ENCODE measurements around the gene RRBP1.

The RRBP1 gene

GRCh38 chr20:17688965-17689364 is 6.9 kb upstream of the RRBP1 start:
- H3K27ac Mint-ChIP-seq: peak overlapping the region in 1 of 3 experiments; percentile 22
- peaks cover 7% of the 10 kb centered on the region for H3K4me1 Mint-ChIP-seq
- H3K36me3 Mint-ChIP-seq (ENCODE audit: low read depth): no peaks in the 10 kb centered on the region
- TF ChIP-seq CTCF (IDR thresholded peaks at IDR 0.05; ENCODE audit: unreplicated experiment in 3 of 3): no peak
- H3K9me3 Mint-ChIP-seq: peaks cover 14% of the 10 kb centered on the region
- H3K4me3 Mint-ChIP-seq: no peak overlapping the region
- peaks cover 14% of the 10 kb centered on the region for H3K27me3 Mint-ChIP-seq (ENCODE audit: low read depth)

DNA sequence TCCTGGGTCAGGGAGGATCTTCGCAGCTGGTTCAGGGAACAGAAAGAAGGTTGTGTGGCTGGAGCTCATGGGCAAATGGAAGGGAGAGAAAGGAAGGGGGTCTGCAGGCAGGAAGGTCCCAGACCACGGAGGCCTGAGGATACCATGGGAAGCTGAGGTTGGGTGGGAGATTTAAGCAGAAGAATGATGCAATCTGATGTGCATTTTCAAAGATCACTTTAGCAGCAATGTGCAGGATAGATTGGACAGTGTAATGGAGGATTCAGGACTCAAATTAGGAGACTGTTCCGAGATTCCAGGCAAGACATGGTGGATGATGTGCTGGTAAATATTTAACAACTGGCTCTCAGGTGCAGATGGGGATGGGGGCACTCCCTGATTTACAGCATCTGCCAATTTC is 5.8 kb upstream of the RRBP1 start:
- Mint-ChIP-seq H3K27me3 (ENCODE audit: low read depth) (peaks cover 12% of the 10 kb centered on the region), H3K36me3 (ENCODE audit: low read depth) (no peaks in the 10 kb centered on the region), H3K9me3 (peaks cover 14% of the 10 kb centered on the region), H3K27ac (no peak overlapping the region), H3K4me3 (no peak overlapping the region), H3K4me1 (peaks cover 7% of the 10 kb centered on the region)
- no peak for TF ChIP-seq CTCF (IDR thresholded peaks at IDR 0.05; ENCODE audit: unreplicated experiment in 3 of 3)

DNA sequence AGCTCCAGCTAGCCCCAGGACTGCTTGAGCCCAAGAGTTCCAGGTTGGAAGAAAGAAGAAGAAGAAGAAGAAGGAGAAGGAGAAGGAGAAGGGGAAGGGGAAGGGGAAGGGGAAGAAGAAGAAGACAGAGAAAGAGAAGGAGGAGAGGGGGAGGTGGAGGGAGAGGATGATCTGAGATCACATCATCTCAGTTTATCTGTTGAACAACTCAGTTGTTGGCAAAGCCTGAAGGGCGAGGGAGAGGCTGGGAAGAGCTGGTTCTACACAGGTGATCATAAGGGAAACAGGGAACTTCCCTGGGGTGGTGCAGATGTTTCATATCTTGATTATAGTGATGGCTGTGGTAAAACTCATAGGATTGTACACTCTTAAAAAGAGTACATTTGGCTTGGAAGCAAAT is 3.1 kb upstream of the RRBP1 start:
- H3K9me3 Mint-ChIP-seq: peaks cover 12% of the 10 kb centered on the region
- H3K4me3 Mint-ChIP-seq: peak overlapping the region in 1 of 3 experiments; percentile 20
- H3K4me1 Mint-ChIP-seq: peaks cover 13% of the 10 kb centered on the region
- no peak for TF ChIP-seq CTCF (IDR thresholded peaks at IDR 0.05; ENCODE audit: unreplicated experiment in 3 of 3)
- peaks cover 9% of the 10 kb centered on the region for H3K27me3 Mint-ChIP-seq (ENCODE audit: low read depth)
- no peaks in the 10 kb centered on the region for H3K36me3 Mint-ChIP-seq (ENCODE audit: low read depth)
- no peak overlapping the region for H3K27ac Mint-ChIP-seq

DNA sequence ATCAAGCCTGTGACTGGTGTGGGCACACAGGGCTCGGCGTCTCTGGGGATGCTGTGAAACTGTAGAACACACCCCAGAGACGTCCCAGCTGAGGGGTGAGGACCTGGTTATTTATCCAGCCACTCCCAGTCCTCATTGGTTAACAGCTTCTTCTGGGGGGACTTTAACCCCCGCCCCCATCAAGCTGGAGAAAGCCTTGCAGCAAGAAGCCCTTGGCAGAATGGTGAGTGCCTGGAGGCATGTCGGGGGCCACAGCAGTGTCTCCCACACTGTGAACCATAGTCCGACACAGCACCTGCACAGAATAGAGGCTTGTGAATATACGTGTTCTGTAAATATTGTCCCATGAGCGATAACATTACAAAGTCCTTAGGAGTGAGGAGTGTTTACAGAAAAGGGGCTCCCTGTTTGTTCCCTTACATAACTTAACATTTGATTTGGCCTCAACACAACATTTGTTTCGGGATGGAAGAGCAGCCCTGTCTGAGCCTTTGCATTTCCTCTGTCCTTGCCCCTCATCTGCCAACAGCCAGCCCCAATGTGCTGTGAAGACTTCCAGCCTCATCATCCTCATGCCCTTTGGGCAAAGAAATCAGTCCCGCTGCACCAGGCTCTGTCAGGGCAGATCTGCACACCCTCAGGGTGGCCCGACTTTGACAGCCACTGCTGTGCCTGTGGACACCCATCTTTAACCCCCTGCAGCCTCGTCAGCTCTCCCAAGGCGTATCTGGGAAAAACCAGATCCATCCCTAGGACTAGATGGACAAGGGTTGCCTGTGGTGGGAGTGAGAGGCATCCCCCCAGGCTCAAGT is 2.2 kb upstream of the RRBP1 start:
- Mint-ChIP-seq H3K4me1 (peaks cover 22% of the 10 kb centered on the region), H3K36me3 (ENCODE audit: low read depth) (peaks cover 6% of the 10 kb centered on the region), H3K4me3 (peak overlapping the region; percentile 32 to 82 (median 45)), H3K27me3 (ENCODE audit: low read depth) (peaks cover 9% of the 10 kb centered on the region), H3K9me3 (peaks cover 12% of the 10 kb centered on the region), H3K27ac (peak overlapping the region in 2 of 3 experiments; percentile 10 to 67)
- TF ChIP-seq CTCF (IDR thresholded peaks at IDR 0.05; ENCODE audit: unreplicated experiment in 3 of 3): no peak

DNA sequence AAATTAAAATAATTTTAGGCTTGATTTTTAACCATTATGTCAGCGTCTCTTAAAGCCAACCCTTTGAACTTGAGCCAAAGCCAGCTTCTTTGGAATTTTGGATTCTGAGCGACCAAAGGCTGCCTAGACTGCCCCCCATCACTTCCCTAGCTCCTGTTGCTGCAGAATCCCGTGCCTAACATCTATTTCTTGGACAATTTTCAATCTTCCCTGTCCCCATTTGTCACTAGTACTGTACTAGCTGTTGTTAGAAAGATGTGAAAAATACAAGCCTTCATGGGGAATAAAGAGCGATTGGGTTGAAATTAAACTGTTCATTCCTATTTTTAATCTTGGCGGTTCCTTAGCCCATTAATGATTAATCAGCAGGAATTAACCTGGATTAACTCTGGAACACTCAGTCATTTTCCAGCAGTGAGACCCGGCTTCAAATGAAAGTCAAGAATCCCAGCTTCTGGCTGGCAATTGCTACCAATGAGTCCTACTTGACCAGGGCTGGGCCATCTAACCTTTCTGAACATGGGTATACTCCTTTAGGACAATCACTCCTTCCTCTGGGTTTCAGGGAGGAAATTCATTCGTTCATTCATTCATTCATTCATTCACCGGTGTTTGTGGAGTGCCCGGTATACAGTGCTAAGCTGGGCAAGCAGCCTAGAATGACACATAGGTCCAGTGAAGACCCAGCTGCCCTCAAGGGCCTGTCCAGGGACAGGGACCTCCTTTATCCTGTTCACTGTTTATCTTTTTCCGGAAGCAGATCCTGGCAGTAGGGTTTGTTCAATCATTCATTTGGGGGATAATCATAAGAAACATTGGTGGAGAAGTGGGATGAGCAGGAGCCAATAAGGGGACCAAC is 1.4 kb upstream of the RRBP1 start:
- H3K27me3 Mint-ChIP-seq (ENCODE audit: low read depth): peaks cover 9% of the 10 kb centered on the region
- H3K4me3 Mint-ChIP-seq: peak overlapping the region; percentile 80 to 84 (median 82)
- TF ChIP-seq CTCF (IDR thresholded peaks at IDR 0.05; ENCODE audit: unreplicated experiment in 3 of 3): no peak

More for the DNA sequence above, 1.4 kb upstream of the RRBP1 start:
- Mint-ChIP-seq H3K9me3 (peaks cover 12% of the 10 kb centered on the region), H3K36me3 (ENCODE audit: low read depth) (peaks cover 9% of the 10 kb centered on the region), H3K4me1 (peaks cover 29% of the 10 kb centered on the region), H3K27ac (peak overlapping the region; percentile 32 to 67 (median 59))
